Neural progenitor cell (in vitro differentiated cells): Measurements from ENCODE around the gene NDUFA8. TPM values are rescaled to one million over a fixed set of nuclear protein-coding genes. Genes with fewer than 3 reads are reported as not detected.

Experiments
- DNase-seq: peaks from one replicate; pipeline ENCODE4 v3.0.0-alpha.2; 2016; ENCODE audit warnings: low spot score
- H2AFZ ChIP-seq: fragments of 200-600 bp; sonication (generic); replicated peaks from 2 replicates; pipeline ENCODE4 v1.6.1; 2016; ENCODE audit warnings: antibody characterized with exemption
- H3F3A ChIP-seq: fragments of 200-600 bp; sonication (generic); 2 replicates; pipeline ENCODE4 v1.6.1; 2016; ENCODE audit warnings: antibody characterized with exemption, low read depth
- H3K27ac ChIP-seq: fragments of 200-600 bp; sonication (generic); 2 replicates; pipeline ENCODE4 v1.5.1; 2016; ENCODE audit warnings: mild to moderate bottlenecking
- H3K27me3 ChIP-seq: fragments of 200-600 bp; sonication (generic); 2 replicates; pipeline ENCODE4 v1.6.1; 2016; ENCODE audit warnings: mild to moderate bottlenecking, moderate library complexity
- H3K36me3 ChIP-seq: fragments of 200-600 bp; sonication (generic); 2 replicates; pipeline ENCODE4 v1.5.1; 2016
- H3K4me1 ChIP-seq: fragments of 200-600 bp; sonication (generic); 2 replicates; pipeline ENCODE4 v1.6.1; 2016; ENCODE audit warnings: mixed run types
- H3K4me2 ChIP-seq: fragments of 200-600 bp; sonication (generic); 2 replicates; pipeline ENCODE4 v1.6.1; 2016
- H3K4me3 ChIP-seq: fragments of 200-600 bp; sonication (generic); 2 replicates; pipeline ENCODE4 v1.5.1; 2016
- H3K79me2 ChIP-seq: fragments of 200-600 bp; sonication (generic); 2 replicates; pipeline ENCODE4 v1.6.1; 2016; ENCODE audit warnings: low read depth
- H3K9ac ChIP-seq: fragments of 200-600 bp; sonication (generic); 2 replicates; pipeline ENCODE4 v1.6.1; 2016
- H3K9me3 ChIP-seq: fragments of 200-600 bp; sonication (generic); 2 replicates; pipeline ENCODE4 v1.5.1; 2016; ENCODE audit warnings: low read depth
- H4K20me1 ChIP-seq: fragments of 200-600 bp; sonication (generic); 2 replicates; pipeline ENCODE4 v1.6.1; 2016; ENCODE audit warnings: low read depth
- H3K27ac Mint-ChIP-seq: 3 replicates; pipeline ENCODE4 v1.8.0; 2021; ENCODE audit warnings: mixed read lengths
- H3K27me3 Mint-ChIP-seq: 2 replicates; pipeline ENCODE4 v1.8.0; 2022; ENCODE audit warnings: low read depth, mild to moderate bottlenecking, inconsistent platforms, moderate library complexity, mixed read lengths; ENCODE audit not compliant: insufficient read depth
- H3K36me3 Mint-ChIP-seq: 3 replicates; pipeline ENCODE4 v1.8.0; 2021; ENCODE audit warnings: mixed read lengths
- H3K4me1 Mint-ChIP-seq: 3 replicates; pipeline ENCODE4 v1.8.0; 2021; ENCODE audit warnings: mixed read lengths
- H3K4me3 Mint-ChIP-seq: 3 replicates; pipeline ENCODE4 v1.8.0; 2021; ENCODE audit warnings: mild to moderate bottlenecking, moderate library complexity, mixed read lengths
- H3K9me3 Mint-ChIP-seq: 3 replicates; pipeline ENCODE4 v1.8.0; 2020; ENCODE audit warnings: mixed read lengths
- CTCF ChIP-seq: fragments of 200-600 bp; sonication (generic); IDR thresholded peaks from 2 replicates; pipeline ENCODE4 v1.5.1; 2017; ENCODE audit warnings: antibody characterized with exemption, mild to moderate bottlenecking
- EZH2 ChIP-seq: fragments of 200-600 bp; sonication (generic); IDR thresholded peaks from 2 replicates; pipeline ENCODE4 v1.6.1; 2017; ENCODE audit warnings: antibody characterized with exemption, mild to moderate bottlenecking, moderate library complexity
- EZH2phosphoT487 ChIP-seq: fragments of 200-600 bp; sonication (generic); IDR thresholded peaks from 2 replicates; pipeline ENCODE4 v1.6.1; 2017; ENCODE audit warnings: antibody characterized with exemption
- total RNA-seq: library from RNA; depleted of rRNA; stranded (reverse); fragments of >200 nt; gene quantifications from 2 replicates; pipeline ENCODE4 v1.2.3, GENCODE V29; 2015; ENCODE audit warnings: low replicate concordance

Gene NDUFA8
- total RNA-seq, 1 donor from 2014 or later = 49.6 TPM

- Histone ChIP-seq H3K4me1 (no peaks in the 10 kb centered on the region), H3K27me3 (no peaks in the 10 kb centered on the region), H3K9me3 (no peaks in the 10 kb centered on the region), H4K20me1 (no peaks in the 10 kb centered on the region), H3K9ac (no peak overlapping the region), H3K4me2 (no peak overlapping the region), H2AFZ (no peak overlapping the region), H3K4me3 (no peak overlapping the region), H3K79me2 (no peaks in the 10 kb centered on the region), H3F3A (no peaks in the 10 kb centered on the region), H3K27ac (no peak overlapping the region), H3K36me3 (no peaks in the 10 kb centered on the region)
- H3K36me3 Mint-ChIP-seq = no peaks in the 10 kb centered on the region
- H3K27me3 Mint-ChIP-seq = peaks cover 8% of the 10 kb centered on the region
- no peak for DNase-seq
- H3K9me3 Mint-ChIP-seq = no peaks in the 10 kb centered on the region
- H3K4me3 Mint-ChIP-seq = no peak overlapping the region
- peaks cover 10% of the 10 kb centered on the region for H3K4me1 Mint-ChIP-seq
- H3K27ac Mint-ChIP-seq = no peak overlapping the region
- no peak for TF ChIP-seq CTCF
- no peak for TF ChIP-seq EZH2
Observed at GRCh38 chr9:122190597-122191381, 31.2 kb upstream of the NDUFA8 start.

GRCh38 chr9:122188369-122188768 is 28.8 kb upstream of the NDUFA8 start:
- Mint-ChIP-seq H3K4me3 (no peak overlapping the region), H3K27ac (no peak overlapping the region), H3K36me3 (no peaks in the 10 kb centered on the region), H3K27me3 (peaks cover 6% of the 10 kb centered on the region), H3K4me1 (peaks cover 10% of the 10 kb centered on the region), H3K9me3 (no peaks in the 10 kb centered on the region)
- H3K27me3 ChIP-seq = no peaks in the 10 kb centered on the region
- H2AFZ ChIP-seq = no peak overlapping the region
- H4K20me1 ChIP-seq = no peaks in the 10 kb centered on the region
- no peak for TF ChIP-seq EZH2phosphoT487
- DNase-seq = no peak
- no peaks in the 10 kb centered on the region for H3F3A ChIP-seq
- no peaks in the 10 kb centered on the region for H3K36me3 ChIP-seq
- no peaks in the 10 kb centered on the region for H3K9me3 ChIP-seq
- no peak overlapping the region for H3K27ac ChIP-seq
- no peak overlapping the region for H3K4me2 ChIP-seq
- H3K9ac ChIP-seq = no peak overlapping the region
- H3K79me2 ChIP-seq = no peaks in the 10 kb centered on the region
- no peak overlapping the region for H3K4me3 ChIP-seq
- H3K4me1 ChIP-seq = no peaks in the 10 kb centered on the region

- TF ChIP-seq CTCF = no peak
- no peak for TF ChIP-seq EZH2
- TF ChIP-seq EZH2phosphoT487 = no peak
- Histone ChIP-seq H3K9me3 (no peaks in the 10 kb centered on the region), H3K36me3 (no peaks in the 10 kb centered on the region), H3K4me3 (no peak overlapping the region), H2AFZ (no peak overlapping the region), H3K27ac (no peak overlapping the region), H3K27me3 (no peaks in the 10 kb centered on the region), H4K20me1 (no peaks in the 10 kb centered on the region), H3K9ac (no peak overlapping the region), H3K79me2 (no peaks in the 10 kb centered on the region), H3F3A (no peaks in the 10 kb centered on the region), H3K4me1 (no peaks in the 10 kb centered on the region), H3K4me2 (no peak overlapping the region)
- DNase-seq = no peak
- Mint-ChIP-seq H3K4me1 (peaks cover 10% of the 10 kb centered on the region), H3K4me3 (no peak overlapping the region), H3K36me3 (no peaks in the 10 kb centered on the region), H3K27ac (no peak overlapping the region), H3K9me3 (no peaks in the 10 kb centered on the region), H3K27me3 (peaks cover 3% of the 10 kb centered on the region)
Observed at GRCh38 chr9:122186777-122187470, 27.3 kb upstream of the NDUFA8 start.

- Histone ChIP-seq H3K9ac (no peak overlapping the region), H3K27me3 (no peaks in the 10 kb centered on the region), H3K79me2 (no peaks in the 10 kb centered on the region), H2AFZ (no peak overlapping the region), H3K27ac (no peak overlapping the region), H3K36me3 (no peaks in the 10 kb centered on the region), H3F3A (no peaks in the 10 kb centered on the region), H3K9me3 (no peaks in the 10 kb centered on the region), H3K4me3 (no peak overlapping the region), H3K4me1 (no peaks in the 10 kb centered on the region), H4K20me1 (no peaks in the 10 kb centered on the region), H3K4me2 (no peak overlapping the region)
- H3K4me1 Mint-ChIP-seq = peaks cover 6% of the 10 kb centered on the region
- no peaks in the 10 kb centered on the region for H3K9me3 Mint-ChIP-seq
- no peaks in the 10 kb centered on the region for H3K36me3 Mint-ChIP-seq
- no peak overlapping the region for H3K27ac Mint-ChIP-seq
- TF ChIP-seq EZH2phosphoT487 (no peak), CTCF (peak; percentile 20), EZH2 (no peak)
- H3K4me3 Mint-ChIP-seq = no peak overlapping the region
- peaks cover 3% of the 10 kb centered on the region for H3K27me3 Mint-ChIP-seq
- DNase-seq = peak; percentile 21
Observed at GRCh38 chr9:122186301-122186700, 26.7 kb upstream of the NDUFA8 start.
